PC-9 (cell line): ENCODE measurements around the gene PHACTR3. TPM values are rescaled to one million over a fixed set of nuclear protein-coding genes. Genes with fewer than 3 reads are reported as not detected.

Experiments used
- BruUV-seq: library from RNA; stranded (reverse); fragments of 400-500 nt; replicated peaks from 2 replicates; lab custom pipeline; 2021; lab: Mats Ljungman, UMichigan
- CTCF ChIA-PET: fragments of 300-600 bp; sonication (Branson Sonifier 250); formaldehyde crosslinking; loops from one replicate; lab custom pipeline; 2022; ENCODE audit warnings: antibody characterized with exemption; lab: Charles Lee
- POLR2A ChIA-PET: fragments of 300-600 bp; sonication (Branson Sonifier 250); formaldehyde crosslinking; loops from one replicate; lab custom pipeline; 2022; ENCODE audit warnings: antibody characterized with exemption; ENCODE audit not compliant: unreplicated experiment; lab: Charles Lee
- DNase-seq, 2 experiments: peaks; one replicate each; pipeline versions ENCODE4 v3.0.0 to v3.0.0-alpha.2; 2015 to 2022; ENCODE audit warnings: mixed read lengths in 1 of 2
- H2AFZ ChIP-seq: fragments of 200-600 bp; sonication (generic); 2 replicates; pipeline ENCODE4 v1.8.1; 2017; ENCODE audit warnings: antibody characterized with exemption
- H3F3A ChIP-seq: fragments of 200-600 bp; sonication (generic); 2 replicates; pipeline ENCODE4 v1.8.1; 2017; ENCODE audit warnings: antibody characterized with exemption, mild to moderate bottlenecking, low read depth; ENCODE audit not compliant: insufficient read depth
- H3K27ac ChIP-seq: fragments of 200-600 bp; sonication (generic); 2 replicates; pipeline ENCODE4 v1.6.1; 2016; ENCODE audit warnings: mixed run types
- H3K27me3 ChIP-seq: fragments of 200-600 bp; sonication (generic); 2 replicates; pipeline ENCODE4 v1.6.1; 2016; ENCODE audit warnings: low read depth, mixed run types; ENCODE audit not compliant: insufficient read depth
- H3K36me3 ChIP-seq: fragments of 200-600 bp; sonication (generic); 2 replicates; pipeline ENCODE4 v1.6.1; 2016; ENCODE audit warnings: low read depth, mixed run types
- H3K4me1 ChIP-seq: fragments of 200-600 bp; sonication (generic); replicated peaks from 2 replicates; pipeline ENCODE4 v1.6.1; 2016; ENCODE audit warnings: mixed run types; ENCODE audit not compliant: insufficient read depth
- H3K4me2 ChIP-seq: fragments of 200-600 bp; sonication (generic); 2 replicates; pipeline ENCODE4 v1.6.1; 2017; ENCODE audit warnings: mixed run types
- H3K4me3 ChIP-seq: fragments of 200-600 bp; sonication (generic); 2 replicates; pipeline ENCODE4 v1.6.1; 2016; ENCODE audit warnings: mixed run types
- H3K79me2 ChIP-seq: fragments of 200-600 bp; sonication (generic); 2 replicates; pipeline ENCODE4 v1.6.1; 2017; ENCODE audit warnings: low read depth, mixed run types
- H3K9me2 ChIP-seq: fragments of 200-600 bp; sonication (generic); 2 replicates; pipeline ENCODE4 v1.8.1; 2017; ENCODE audit warnings: mild to moderate bottlenecking; ENCODE audit not compliant: insufficient read depth
- H3K9me3 ChIP-seq: fragments of 200-600 bp; sonication (generic); 2 replicates; pipeline ENCODE4 v1.8.1; 2016; ENCODE audit warnings: low read depth; ENCODE audit not compliant: insufficient read depth
- H4K20me1 ChIP-seq: fragments of 200-600 bp; sonication (generic); 2 replicates; pipeline ENCODE4 v1.8.1; 2017; ENCODE audit not compliant: insufficient read depth
- EZH2 ChIP-seq: fragments of 200-600 bp; sonication (generic); IDR thresholded peaks from 2 replicates; pipeline ENCODE4 v1.8.0; 2017; ENCODE audit warnings: antibody characterized with exemption, low read depth
- intact Hi-C: fragments of 100-400 bp; cut with micrococcal nuclease; formaldehyde crosslinking; loops from one replicate; pipeline ENCODE4 v1.10.0; 2022; ENCODE audit not compliant: unreplicated experiment
- total RNA-seq: library from RNA; stranded (reverse); gene quantifications from 2 replicates; pipeline ENCODE4 v1.2.3, GENCODE V29; 2021
- TF ChIP-seq, protein P1 (sequence below): fragments of 200-600 bp; sonication (generic); conservative IDR thresholded peaks from 2 replicates; pipeline ENCODE4 v1.6.1; 2017; ENCODE audit warnings: mixed run types, antibody characterized with exemption, mild to moderate bottlenecking, moderate library complexity

Gene PHACTR3
- total RNA-seq, 1 experiment from 2014 or later: 0.41 TPM

DNA sequence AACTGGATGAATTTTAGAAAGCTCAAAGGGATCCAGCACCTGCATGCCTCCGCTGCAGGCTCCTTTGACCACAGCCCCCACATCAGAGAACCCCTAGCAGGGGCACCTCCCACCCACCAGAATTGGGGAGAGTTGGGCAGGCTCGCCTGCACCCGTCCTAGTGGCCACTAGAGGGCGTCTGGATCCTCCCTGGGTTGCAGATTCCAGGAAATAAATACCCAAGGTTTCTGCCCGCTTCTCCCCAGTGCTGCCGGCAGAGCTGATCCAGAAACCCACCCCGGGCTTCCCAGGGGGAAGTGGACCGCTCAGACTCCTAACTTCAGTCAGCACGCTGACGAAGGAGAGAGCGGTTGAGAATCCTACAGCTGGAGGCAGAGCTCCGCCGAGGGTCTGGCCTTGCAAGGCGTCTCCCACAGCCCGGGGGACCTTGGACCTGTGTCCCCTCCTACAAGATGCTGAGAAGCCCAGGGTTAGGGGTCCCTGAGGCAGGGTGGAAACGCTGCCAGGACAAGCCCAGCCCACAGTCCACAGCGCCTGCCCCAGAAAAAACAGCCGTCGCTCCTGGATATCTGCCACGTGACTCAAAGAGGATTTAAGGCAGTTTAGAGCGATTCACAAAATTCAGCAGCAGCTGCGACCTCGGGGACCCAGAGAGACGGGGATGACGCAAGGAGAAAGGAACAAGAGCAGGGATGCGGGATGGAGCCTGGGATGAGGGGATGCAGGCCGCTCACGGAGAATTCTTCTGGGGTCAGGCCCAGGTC, 32.6 kb upstream of the PHACTR3 start:
- Histone ChIP-seq H3K4me1 (no peaks in the 10 kb centered on the region), H3F3A (no peaks in the 10 kb centered on the region), H3K36me3 (no peaks in the 10 kb centered on the region), H3K4me2 (no peak overlapping the region), H3K9me2 (no peaks in the 10 kb centered on the region), H3K27me3 (peaks cover 73% of the 10 kb centered on the region), H2AFZ (no peak overlapping the region), H3K27ac (no peak overlapping the region), H4K20me1 (no peaks in the 10 kb centered on the region), H3K79me2 (no peaks in the 10 kb centered on the region), H3K9me3 (no peaks in the 10 kb centered on the region), H3K4me3 (no peak overlapping the region)
- intact Hi-C loops: loop anchor here (1.0 kb wide), 1 partner anchor 180 kb away; no protein-coding TSS in a partner anchor
- CTCF ChIA-PET: interaction anchor here (0.6 kb wide), 1 partner anchor 537 kb away, joined by 3 read pairs; no protein-coding TSS in a partner anchor
- no TSS peak for BruUV-seq
- POLR2A ChIA-PET: no interaction called here
- DNase-seq: peak in 1 of 2 experiments; percentile 29
- TF ChIP-seq, protein P1, sequence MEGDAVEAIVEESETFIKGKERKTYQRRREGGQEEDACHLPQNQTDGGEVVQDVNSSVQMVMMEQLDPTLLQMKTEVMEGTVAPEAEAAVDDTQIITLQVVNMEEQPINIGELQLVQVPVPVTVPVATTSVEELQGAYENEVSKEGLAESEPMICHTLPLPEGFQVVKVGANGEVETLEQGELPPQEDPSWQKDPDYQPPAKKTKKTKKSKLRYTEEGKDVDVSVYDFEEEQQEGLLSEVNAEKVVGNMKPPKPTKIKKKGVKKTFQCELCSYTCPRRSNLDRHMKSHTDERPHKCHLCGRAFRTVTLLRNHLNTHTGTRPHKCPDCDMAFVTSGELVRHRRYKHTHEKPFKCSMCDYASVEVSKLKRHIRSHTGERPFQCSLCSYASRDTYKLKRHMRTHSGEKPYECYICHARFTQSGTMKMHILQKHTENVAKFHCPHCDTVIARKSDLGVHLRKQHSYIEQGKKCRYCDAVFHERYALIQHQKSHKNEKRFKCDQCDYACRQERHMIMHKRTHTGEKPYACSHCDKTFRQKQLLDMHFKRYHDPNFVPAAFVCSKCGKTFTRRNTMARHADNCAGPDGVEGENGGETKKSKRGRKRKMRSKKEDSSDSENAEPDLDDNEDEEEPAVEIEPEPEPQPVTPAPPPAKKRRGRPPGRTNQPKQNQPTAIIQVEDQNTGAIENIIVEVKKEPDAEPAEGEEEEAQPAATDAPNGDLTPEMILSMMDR: peak; percentile 97
- TF ChIP-seq EZH2: no peak

DNA sequence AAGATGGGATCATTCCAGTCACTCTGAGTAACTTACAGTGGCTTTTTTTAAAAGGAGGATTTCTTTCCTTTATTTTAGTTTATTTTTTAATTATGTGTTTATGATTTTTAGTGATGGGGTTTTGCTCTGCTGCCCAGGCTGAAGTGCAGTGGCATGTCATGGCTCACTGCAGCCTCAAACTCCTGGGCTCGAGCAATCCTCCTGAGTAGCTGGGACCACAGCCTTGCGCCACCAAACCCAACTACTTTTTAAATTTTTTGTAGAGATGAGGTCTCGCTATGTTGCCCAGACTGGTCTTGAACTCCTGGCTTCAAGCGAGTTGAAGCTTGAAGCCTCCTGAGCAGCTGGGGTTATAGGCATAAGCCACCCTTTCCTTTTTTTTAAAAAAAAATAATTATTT, 31.8 kb upstream of the PHACTR3 start:
- Histone ChIP-seq H3F3A (no peaks in the 10 kb centered on the region), H2AFZ (no peak overlapping the region), H3K27me3 (peaks cover 69% of the 10 kb centered on the region), H3K36me3 (no peaks in the 10 kb centered on the region), H3K4me2 (no peak overlapping the region), H3K9me3 (no peaks in the 10 kb centered on the region), H3K79me2 (no peaks in the 10 kb centered on the region), H3K9me2 (no peaks in the 10 kb centered on the region), H4K20me1 (no peaks in the 10 kb centered on the region), H3K4me3 (no peak overlapping the region), H3K27ac (no peak overlapping the region), H3K4me1 (no peaks in the 10 kb centered on the region)
- intact Hi-C loops: no loop called here
- POLR2A ChIA-PET: no interaction called here
- CTCF ChIA-PET: no interaction called here
- no peak for DNase-seq
- no TSS peak for BruUV-seq
- TF ChIP-seq EZH2: no peak
- TF ChIP-seq, protein P1: no peak

DNA sequence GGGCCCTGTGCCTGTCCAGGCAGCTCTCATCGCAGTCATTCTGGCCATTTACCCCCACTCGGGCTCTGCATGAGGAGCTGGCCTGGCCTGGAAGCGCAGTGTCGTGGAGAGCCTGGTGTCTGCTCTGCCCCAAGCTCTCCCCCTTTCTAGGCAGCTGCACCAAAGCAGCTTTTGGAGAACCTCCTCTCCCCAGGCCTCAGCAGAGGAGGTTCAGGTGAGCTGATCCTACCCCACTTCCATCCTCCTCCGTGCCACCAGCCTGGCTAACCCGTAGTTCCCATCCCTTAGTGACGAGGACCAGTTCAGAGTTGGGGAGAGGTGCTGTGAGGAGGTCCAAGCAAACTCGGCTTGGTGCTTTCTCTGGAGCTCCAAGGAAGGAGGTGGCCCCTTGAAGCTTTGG, 30.5 kb upstream of the PHACTR3 start:
- H4K20me1 ChIP-seq: no peaks in the 10 kb centered on the region
- TF ChIP-seq EZH2: no peak
- TF ChIP-seq, protein P1: no peak
- no peak overlapping the region for H3K27ac ChIP-seq
- H2AFZ ChIP-seq: no peak overlapping the region
- ChIA-PET POLR2A (no interaction called here), CTCF (no interaction called here)
- no peaks in the 10 kb centered on the region for H3K9me2 ChIP-seq
- H3K79me2 ChIP-seq: no peaks in the 10 kb centered on the region
- H3F3A ChIP-seq: no peaks in the 10 kb centered on the region
- H3K27me3 ChIP-seq: peaks cover 70% of the 10 kb centered on the region
- intact Hi-C loops: no loop called here
- DNase-seq: no peak
- BruUV-seq: no TSS peak
- H3K4me2 ChIP-seq: no peak overlapping the region
- H3K9me3 ChIP-seq: no peaks in the 10 kb centered on the region
- H3K36me3 ChIP-seq: no peaks in the 10 kb centered on the region
- no peak overlapping the region for H3K4me3 ChIP-seq
- H3K4me1 ChIP-seq: no peaks in the 10 kb centered on the region
